HG03097 (cell line): ENCODE results near the gene TDRD7.

Source experiments
- ATAC-seq: cut with Tn5 transposase; IDR thresholded peaks from one replicate; pipeline ENCODE4 v1.9.1; 2021; ENCODE audit not compliant: unreplicated experiment, low FRiP score

TDRD7 gene

GRCh38 chr9:97411789-97412625 is at the start of gene TDRD7:
Gene TDRD7 (plus strand): TSS chr9:97412096. CDS start chr9:97428466, 16,370 bp downstream.
- peak; percentile 83 for ATAC-seq

GRCh38 chr9:97362777-97363545 is 48.9 kb upstream of the TDRD7 start:
- no peak for ATAC-seq

GRCh38 chr9:97363661-97364299 is 48.1 kb upstream of the TDRD7 start:
- no peak for ATAC-seq

- ATAC-seq: no peak
Observed at GRCh38 chr9:97364769-97365490, 47.0 kb upstream of the TDRD7 start.

GRCh38 chr9:97365634-97366033 is 46.3 kb upstream of the TDRD7 start:
- ATAC-seq: no peak

- no peak for ATAC-seq
Observed at GRCh38 chr9:97366476-97366875, 45.4 kb upstream of the TDRD7 start.

GRCh38 chr9:97366889-97367288 is 45.0 kb upstream of the TDRD7 start:
- ATAC-seq: no peak

GRCh38 chr9:97367729-97368128 is 44.2 kb upstream of the TDRD7 start:
- no peak for ATAC-seq

GRCh38 chr9:97368964-97369363 is 42.9 kb upstream of the TDRD7 start:
- ATAC-seq: no peak

- no peak for ATAC-seq
Observed at GRCh38 chr9:97372580-97372979, 39.3 kb upstream of the TDRD7 start.

GRCh38 chr9:97373331-97373730 is 38.6 kb upstream of the TDRD7 start:
- ATAC-seq: no peak

- no peak for ATAC-seq
Observed at GRCh38 chr9:97374811-97375210, 37.1 kb upstream of the TDRD7 start.

- no peak for ATAC-seq
Observed at GRCh38 chr9:97376902-97377301, 35.0 kb upstream of the TDRD7 start.

GRCh38 chr9:97382099-97382718 is 29.7 kb upstream of the TDRD7 start:
- ATAC-seq: no peak

GRCh38 chr9:97384406-97385262 is 27.3 kb upstream of the TDRD7 start:
- no peak for ATAC-seq

GRCh38 chr9:97385626-97386264 is 26.2 kb upstream of the TDRD7 start:
- ATAC-seq: no peak

- no peak for ATAC-seq
Observed at GRCh38 chr9:97386265-97386633, 25.6 kb upstream of the TDRD7 start.

- no peak for ATAC-seq
Observed at GRCh38 chr9:97386733-97387503, 25.0 kb upstream of the TDRD7 start.
